Right lobe of liver (tissue), 6 donors: Measurements from ENCODE around the gene SALL1. TPM values are rescaled to one million over a fixed set of nuclear protein-coding genes. Genes with fewer than 3 reads are reported as not detected.

Experiments used
- ATAC-seq, 4 donors: fragments of 200-7000 bp; cut with Tn5 transposase; one replicate each; pipeline ENCODE4 v1.9.1; 2020; ENCODE audit warnings: mild to moderate bottlenecking in 4 of 4, moderate library complexity in 4 of 4
- DNase-seq, 3 donors: peaks; one replicate each; pipeline ENCODE4 v3.0.0-alpha.2; 2020
- H3K27ac ChIP-seq, 3 donors: fragments of 200-600 bp; one replicate each; pipeline ENCODE4 v1.8.0; 2022
- H3K27me3 ChIP-seq, 2 donors: fragments of 200-600 bp; one replicate each; pipeline ENCODE4 v1.8.0; 2022
- H3K36me3 ChIP-seq, 4 donors: fragments of 200-600 bp; sonication (generic) in 1 of 4; one replicate each; pipeline versions ENCODE4 v1.5.1 to v1.8.0; 2017 to 2022; ENCODE audit warnings: control low read depth in 1 of 4
- H3K4me1 ChIP-seq, 4 donors: fragments of 200-600 bp; sonication (generic) in 1 of 4; one replicate each; pipeline versions ENCODE4 v1.5.1 to v1.8.0; 2017 to 2022; ENCODE audit warnings: control low read depth in 1 of 4
- H3K4me3 ChIP-seq, 3 donors: fragments of 200-600 bp; one replicate each; pipeline ENCODE4 v1.8.0; 2022
- H3K9me3 ChIP-seq, 4 donors: fragments of 200-600 bp; sonication (generic) in 1 of 4; one replicate each; pipeline versions ENCODE4 v1.5.1 to v1.8.0; 2017 to 2022; ENCODE audit warnings: control low read depth in 1 of 4
- POLR2A ChIP-seq: fragments of 450-650 bp; IDR thresholded peaks from one replicate; pipeline ENCODE4 v1.6.1; 2017; ENCODE audit warnings: antibody characterized with exemption, mild to moderate bottlenecking
- WGBS: methylation state at CpG from one replicate; pipeline ENCODE4 v1.1.6; 2018; ENCODE audit warnings: low coverage, low lambda C conversion rate; ENCODE audit not compliant: insufficient coverage; ENCODE audit errors: missing lambda C conversion rate; 5-methylcytosine and 5-hydroxymethylcytosine counted together
- intact Hi-C, 2 donors: fragments of 100-400 bp; cut with DNase I; formaldehyde crosslinking; loops; one replicate each; pipeline versions ENCODE4 v1.11.2 to v1.14.1; 2022
- total RNA-seq, 6 experiments: library from RNA; depleted of rRNA in 2 of 6; stranded (reverse); fragments of >200 nt in 2 of 6; fragmentation: NEBNext Ultra II Directional in 3 of 6; extraction: Animal tissue kit (Norgen Biotek cat#: 25700) in 3 of 6; gene quantifications; one replicate each; pipeline versions ENCODE4 v1.1.0 to v1.2.4, GENCODE V29; 2016 to 2023
- TF ChIP-seq, protein P1 (sequence below), 4 donors: fragments of 200-600 bp in 3 of 4; fragments of 450-650 bp in 1 of 4; IDR thresholded peaks; one replicate each; pipeline versions ENCODE4 v1.5.1 to v1.8.0; 2016 to 2022; ENCODE audit warnings: antibody characterized with exemption in 4 of 4, mild to moderate bottlenecking in 2 of 4
- donor health status: DM: no; HTN: yes; CAD: no.
- donor health status: DM: no; HTN: no; CAD: no.
- donor health status: DM: no; HTN: no; CAD: no.
- donor health status: DM: no; HTN: yes; CAD: no.
- donor health status: DM: no; HTN: yes; CAD: no.

Gene SALL1
- total RNA-seq, 6 experiments from 2014 or later = 22.9 to 30.1 (median 26.4) TPM

DNA sequence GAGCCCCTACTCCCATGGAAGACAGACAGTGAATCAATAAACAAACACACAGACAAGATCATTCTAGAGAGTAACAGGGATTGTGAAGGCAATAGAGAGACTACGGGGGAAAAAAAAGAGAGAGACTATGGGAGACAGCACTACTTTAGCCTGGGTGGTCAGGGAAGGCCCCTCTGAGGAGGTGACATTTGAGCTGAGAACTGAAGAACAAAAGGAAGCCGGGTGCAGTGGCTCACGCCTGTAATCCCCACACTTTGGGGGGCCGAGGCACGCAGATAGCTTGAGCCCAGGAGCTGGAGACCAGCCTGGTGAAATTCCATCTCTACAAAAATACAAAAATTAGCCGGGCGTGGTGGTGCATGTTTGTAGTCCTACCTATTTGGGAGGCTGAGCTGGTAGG, 29.2 kb downstream of the SALL1 start:
- Histone ChIP-seq H3K4me3 (no peak overlapping the region), H3K4me1 (peaks cover 0 to 63% (median 17%) of the 10 kb centered on the region in 4 donors), H3K36me3 (no peaks in the 10 kb centered on the region), H3K27ac (peak overlapping the region in 2 of 3 donors; percentile 78 to 83), H3K27me3 (no peaks in the 10 kb centered on the region), H3K9me3 (no peaks in the 10 kb centered on the region)
- TF ChIP-seq POLR2A = no peak
- TF ChIP-seq, protein P1, sequence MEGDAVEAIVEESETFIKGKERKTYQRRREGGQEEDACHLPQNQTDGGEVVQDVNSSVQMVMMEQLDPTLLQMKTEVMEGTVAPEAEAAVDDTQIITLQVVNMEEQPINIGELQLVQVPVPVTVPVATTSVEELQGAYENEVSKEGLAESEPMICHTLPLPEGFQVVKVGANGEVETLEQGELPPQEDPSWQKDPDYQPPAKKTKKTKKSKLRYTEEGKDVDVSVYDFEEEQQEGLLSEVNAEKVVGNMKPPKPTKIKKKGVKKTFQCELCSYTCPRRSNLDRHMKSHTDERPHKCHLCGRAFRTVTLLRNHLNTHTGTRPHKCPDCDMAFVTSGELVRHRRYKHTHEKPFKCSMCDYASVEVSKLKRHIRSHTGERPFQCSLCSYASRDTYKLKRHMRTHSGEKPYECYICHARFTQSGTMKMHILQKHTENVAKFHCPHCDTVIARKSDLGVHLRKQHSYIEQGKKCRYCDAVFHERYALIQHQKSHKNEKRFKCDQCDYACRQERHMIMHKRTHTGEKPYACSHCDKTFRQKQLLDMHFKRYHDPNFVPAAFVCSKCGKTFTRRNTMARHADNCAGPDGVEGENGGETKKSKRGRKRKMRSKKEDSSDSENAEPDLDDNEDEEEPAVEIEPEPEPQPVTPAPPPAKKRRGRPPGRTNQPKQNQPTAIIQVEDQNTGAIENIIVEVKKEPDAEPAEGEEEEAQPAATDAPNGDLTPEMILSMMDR (IDR thresholded peaks at IDR 0.05) = no peak
- WGBS = 52% methylated on average over 6 of the region's 7 CpGs
- no peak for DNase-seq
- ATAC-seq = no peak
- intact Hi-C loops = no loop called here

- intact Hi-C loops = no loop called here
- WGBS = 14% methylated on average over 3 of the region's 3 CpGs
- Histone ChIP-seq H3K27me3 (no peaks in the 10 kb centered on the region), H3K4me3 (peak overlapping the region in 1 of 3 donors; percentile 17), H3K9me3 (no peaks in the 10 kb centered on the region), H3K27ac (peak overlapping the region; percentile 25 to 83 (median 78)), H3K36me3 (no peaks in the 10 kb centered on the region), H3K4me1 (peaks cover 0 to 64% (median 17%) of the 10 kb centered on the region in 4 donors)
- ATAC-seq (peak; percentile 69 to 90 (median 82)), DNase-seq (peak in 1 of 3 donors; percentile 75)
- TF ChIP-seq, protein P1 (IDR thresholded peaks at IDR 0.05) = no peak
- TF ChIP-seq POLR2A = no peak
Measured at GRCh38 chr16:51120730-51121347, 30.2 kb downstream of the SALL1 start.

DNA sequence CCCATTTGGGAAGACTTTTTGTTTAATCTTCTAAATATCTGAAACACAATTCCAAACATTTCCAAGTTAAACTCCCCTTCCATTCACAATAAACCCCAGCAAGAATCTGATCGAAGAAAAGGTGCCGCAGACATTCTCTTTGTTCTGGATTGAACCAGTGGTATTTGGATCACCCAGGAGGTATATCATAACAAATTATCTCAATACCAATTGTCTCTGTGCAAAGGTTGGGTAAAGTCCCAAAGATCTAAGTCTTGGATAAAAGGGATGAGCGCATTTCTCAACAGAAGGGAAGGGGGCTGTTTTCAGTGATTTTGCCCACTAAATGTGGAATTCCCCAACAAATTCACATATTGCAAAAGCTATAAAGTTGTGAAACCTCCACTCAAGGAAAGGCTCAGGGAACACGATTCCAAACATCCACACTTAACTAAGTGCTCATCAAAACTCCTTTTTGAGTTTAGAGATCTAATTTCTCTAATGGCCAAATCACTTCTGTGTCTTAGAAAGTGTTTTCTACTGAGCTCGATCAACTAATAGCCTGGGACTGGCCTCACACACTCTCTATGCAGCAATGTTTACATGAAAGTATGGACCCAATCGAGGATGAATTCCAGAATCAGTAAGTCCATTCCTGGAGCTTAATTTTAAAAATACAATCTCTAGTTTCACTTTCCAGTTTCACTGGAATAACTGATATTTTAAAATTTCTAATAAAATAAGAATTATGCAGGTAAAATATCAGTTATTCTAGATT, 30.9 kb downstream of the SALL1 start:
- intact Hi-C loops = no loop called here
- WGBS = 29% methylated on average over 6 of the region's 6 CpGs
- Histone ChIP-seq H3K27me3 (no peaks in the 10 kb centered on the region), H3K4me1 (peaks cover 0 to 64% (median 17%) of the 10 kb centered on the region in 4 donors), H3K27ac (peak overlapping the region; percentile 25 to 83 (median 78)), H3K9me3 (no peaks in the 10 kb centered on the region), H3K36me3 (no peaks in the 10 kb centered on the region), H3K4me3 (peak overlapping the region in 1 of 3 donors; percentile 17)
- TF ChIP-seq, protein P1 (IDR thresholded peaks at IDR 0.05) = no peak
- TF ChIP-seq POLR2A = no peak
- ATAC-seq = peak; percentile 36 to 60 (median 52)
- no peak for DNase-seq

- H3K36me3 ChIP-seq = no peaks in the 10 kb centered on the region
- H3K27me3 ChIP-seq = no peaks in the 10 kb centered on the region
- DNase-seq (no peak), ATAC-seq (peak in 3 of 4 donors; percentile 31)
- WGBS = 29% methylated on average over 6 of the region's 8 CpGs
- intact Hi-C loops = no loop called here
- peaks cover 0 to 69% (median 17%) of the 10 kb centered on the region in 4 donors for H3K4me1 ChIP-seq
- H3K4me3 ChIP-seq = peak overlapping the region in 1 of 3 donors; percentile 17
- TF ChIP-seq, protein P1 (IDR thresholded peaks at IDR 0.05) = no peak
- TF ChIP-seq POLR2A = no peak
- no peaks in the 10 kb centered on the region for H3K9me3 ChIP-seq
- H3K27ac ChIP-seq = peak overlapping the region; percentile 25 to 83 (median 78)
Measured at GRCh38 chr16:51119556-51119955, 31.5 kb downstream of the SALL1 start.
